Heart left ventricle (tissue), 13 donors: ENCODE data around the gene ATRX.

ENCODE experiments used
- POLR2A ChIP-seq, 2 donors: fragments of 450-650 bp; IDR thresholded peaks; one replicate each; pipeline ENCODE4 v1.6.1; 2017; ENCODE audit warnings: antibody characterized with exemption in 2 of 2, mild to moderate bottlenecking in 2 of 2, moderate library complexity in 2 of 2
- TF ChIP-seq, protein P1 (sequence below), 12 donors: fragments of 200-600 bp; sonication (generic) in 4 of 12; IDR thresholded peaks; one replicate each; pipeline versions ENCODE4 v1.5.0 to v1.8.0; 2018 to 2022; ENCODE audit warnings: antibody characterized with exemption in 12 of 12, mild to moderate bottlenecking in 5 of 12
- donor health status: ischemic (EF 13 %, LVEDD 7.1; RV severe dilation, severe dysfunction).
- donor health status: DM: no; HTN: yes; CAD: no.
- donor health status: DM: no; HTN: no; CAD: no.
- donor health status: ischemic (EF 25% LVEDD 6.9; RV normal size, moderate dysfunction).
- donor health status: ischemic (EF 25% LVEDD 5.7; RV mildly dilated, moderate dysfunction).
- donor health status: ischemic (EF 35%, LVEDD 5.7; RV mildly dilated, moderate dysfunction).
- donor health status: nonischemic (EF 11% LVEDD 7.7; RV severe dilation, severe dysfunction).
- donor health status: DM: yes; HTN: yes; CAD: no.
- donor health status: PGD.
- donor health status: ischemic (EF 29% LVEDD 5.4; RV normal size, mild dysfunction).
- donor health status: nonischemic (EF 23%, LVEDD 6.1; RV moderate dilation, normal function).

GRCh38 chrX:77597511-77597910 lies 188.5 kb downstream of the ATRX start:
- TF ChIP-seq POLR2A (IDR thresholded peaks at IDR 0.05) = no peak
- TF ChIP-seq, protein P1, sequence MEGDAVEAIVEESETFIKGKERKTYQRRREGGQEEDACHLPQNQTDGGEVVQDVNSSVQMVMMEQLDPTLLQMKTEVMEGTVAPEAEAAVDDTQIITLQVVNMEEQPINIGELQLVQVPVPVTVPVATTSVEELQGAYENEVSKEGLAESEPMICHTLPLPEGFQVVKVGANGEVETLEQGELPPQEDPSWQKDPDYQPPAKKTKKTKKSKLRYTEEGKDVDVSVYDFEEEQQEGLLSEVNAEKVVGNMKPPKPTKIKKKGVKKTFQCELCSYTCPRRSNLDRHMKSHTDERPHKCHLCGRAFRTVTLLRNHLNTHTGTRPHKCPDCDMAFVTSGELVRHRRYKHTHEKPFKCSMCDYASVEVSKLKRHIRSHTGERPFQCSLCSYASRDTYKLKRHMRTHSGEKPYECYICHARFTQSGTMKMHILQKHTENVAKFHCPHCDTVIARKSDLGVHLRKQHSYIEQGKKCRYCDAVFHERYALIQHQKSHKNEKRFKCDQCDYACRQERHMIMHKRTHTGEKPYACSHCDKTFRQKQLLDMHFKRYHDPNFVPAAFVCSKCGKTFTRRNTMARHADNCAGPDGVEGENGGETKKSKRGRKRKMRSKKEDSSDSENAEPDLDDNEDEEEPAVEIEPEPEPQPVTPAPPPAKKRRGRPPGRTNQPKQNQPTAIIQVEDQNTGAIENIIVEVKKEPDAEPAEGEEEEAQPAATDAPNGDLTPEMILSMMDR (IDR thresholded peaks at IDR 0.05) = no peak
